HFF-Myc (cell line): ENCODE results near the gene WDPCP.
A peak's percentile ranks its signal among the peaks of the same experiment; 100 is the strongest.
"Not testable (repeated sequence)": the region's sequence is repeated elsewhere in the genome, so short reads cannot be mapped to it uniquely, and the experiment has no call there.

Experiments used
- DNase-seq: peaks from one replicate; pipeline ENCODE4 v3.0.0-alpha.2; 2011; ENCODE audit warnings: low read depth; ENCODE audit errors: extremely low read depth
- H3K4me3 ChIP-seq: replicated peaks from 2 replicates; pipeline ENCODE4 v1.5.1; 2011; ENCODE audit warnings: low read depth, mild to moderate bottlenecking, control low read depth, low read length
- CTCF ChIP-seq: IDR thresholded peaks from 2 replicates; pipeline ENCODE4 v1.5.1; 2012; ENCODE audit warnings: mild to moderate bottlenecking, low read depth, low read length, control low read depth; ENCODE audit errors: missing control alignments

WDPCP gene

GRCh38 chr2:63081404-63081803 is 506.9 kb downstream of the WDPCP start:
- no peak for TF ChIP-seq CTCF
- no peak overlapping the region for H3K4me3 ChIP-seq

GRCh38 chr2:63078852-63079606 is 509.2 kb downstream of the WDPCP start:
- peak; percentile 56 for TF ChIP-seq CTCF
- no peak for DNase-seq
- H3K4me3 ChIP-seq: no peak overlapping the region

More at GRCh38 chr2:63081404-63081803, 506.9 kb downstream of the WDPCP start:
- no peak for DNase-seq

- DNase-seq, H3K4me3 ChIP-seq: not testable (repeated sequence)
Observed at GRCh38 chr2:63074399-63074798, 513.9 kb downstream of the WDPCP start.

GRCh38 chr2:63073994-63074393 is 514.3 kb downstream of the WDPCP start:
- DNase-seq: no peak

GRCh38 chr2:63071664-63072063 is 516.6 kb downstream of the WDPCP start:
- no peak overlapping the region for H3K4me3 ChIP-seq
- DNase-seq: no peak
- TF ChIP-seq CTCF: no peak

More at GRCh38 chr2:63073994-63074393, 514.3 kb downstream of the WDPCP start:
- H3K4me3 ChIP-seq: no peak overlapping the region
- TF ChIP-seq CTCF: no peak
